HG03342 (cell line): ENCODE results near the gene RPUSD4.

Experiments
- ATAC-seq: cut with Tn5 transposase; IDR thresholded peaks from one replicate; pipeline ENCODE4 v1.9.1; 2021; ENCODE audit warnings: mild to moderate bottlenecking, moderate library complexity; ENCODE audit not compliant: unreplicated experiment

The RPUSD4 gene

DNA sequence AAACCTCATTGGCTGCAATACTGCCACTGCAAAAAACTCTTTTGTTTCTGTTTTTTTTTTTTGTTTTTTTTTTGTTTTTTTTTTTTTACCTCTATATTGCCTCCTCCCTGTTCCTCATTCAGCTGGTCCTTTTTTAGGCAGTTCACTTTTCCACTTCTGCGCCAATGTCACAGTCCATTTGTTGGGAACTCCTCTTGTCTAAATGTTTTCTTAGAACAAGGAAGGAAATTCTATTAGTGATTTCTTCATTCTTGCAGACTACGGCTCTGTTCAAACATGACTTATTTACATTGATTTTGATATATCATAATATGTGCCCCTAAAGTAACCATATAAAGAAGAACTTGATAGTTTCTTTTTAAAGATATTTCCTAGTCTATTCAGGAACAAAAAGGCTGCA lies 3.0 kb upstream of the RPUSD4 start:
- no peak for ATAC-seq

DNA sequence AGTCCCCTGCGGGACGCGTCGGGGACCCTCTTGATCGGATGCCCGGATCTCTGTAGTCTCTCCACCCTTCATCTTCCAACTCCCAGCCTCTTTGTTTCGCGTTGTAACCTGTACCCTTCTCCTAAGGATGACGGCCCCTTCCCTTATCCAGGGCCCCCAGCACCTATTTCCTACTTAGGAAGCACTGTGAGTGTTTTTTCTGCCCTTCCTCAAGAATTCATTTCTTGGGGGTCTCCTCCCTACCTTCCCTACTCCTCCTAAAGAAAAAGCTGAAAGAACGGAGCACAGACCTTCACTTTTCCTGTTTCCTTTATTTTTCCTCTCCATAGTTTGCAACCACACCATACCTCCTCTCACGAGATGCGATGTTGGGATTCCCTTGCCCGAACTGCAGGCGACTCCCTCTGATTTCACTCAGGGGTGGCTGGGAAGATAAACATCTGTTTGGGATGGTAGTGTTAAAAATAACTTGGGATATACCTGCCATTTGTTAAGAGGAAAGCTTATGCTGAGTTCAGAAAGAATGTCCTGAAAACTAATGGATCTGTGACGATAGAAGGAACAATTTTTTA lies 725 bp upstream of the RPUSD4 start:
- ATAC-seq, result no peak

DNA sequence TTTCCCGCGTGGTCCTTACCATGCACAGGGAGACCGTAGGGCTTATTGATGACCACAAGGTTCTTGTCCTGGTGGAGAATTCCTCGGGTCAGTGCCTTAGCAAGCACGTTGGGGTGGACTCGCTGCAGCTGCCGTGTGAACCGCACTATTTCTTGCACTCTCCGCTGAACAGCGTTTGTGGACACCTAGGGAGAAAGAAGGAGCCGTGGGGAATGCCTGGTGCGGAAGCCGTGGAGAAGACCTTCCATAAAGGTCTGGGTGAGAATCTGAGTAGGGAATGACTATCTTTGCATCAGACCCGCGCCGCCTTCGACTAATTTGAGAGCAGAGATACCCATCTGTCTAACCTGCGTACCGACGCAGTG lies 597 bp downstream of the RPUSD4 start:
- no peak for ATAC-seq

GRCh38 chr11:126207896-126208295 lies 3.6 kb downstream of the RPUSD4 start:
- ATAC-seq, result no peak

- no peak for ATAC-seq
These were observed 6.1 kb downstream of the RPUSD4 start for GRCh38 chr11:126205359-126205758.

GRCh38 chr11:126202646-126203359 lies 8.6 kb downstream of the RPUSD4 start:
- no peak for ATAC-seq

- ATAC-seq, result no peak
These were observed 12.8 kb downstream of the RPUSD4 start for GRCh38 chr11:126198648-126199047.

DNA sequence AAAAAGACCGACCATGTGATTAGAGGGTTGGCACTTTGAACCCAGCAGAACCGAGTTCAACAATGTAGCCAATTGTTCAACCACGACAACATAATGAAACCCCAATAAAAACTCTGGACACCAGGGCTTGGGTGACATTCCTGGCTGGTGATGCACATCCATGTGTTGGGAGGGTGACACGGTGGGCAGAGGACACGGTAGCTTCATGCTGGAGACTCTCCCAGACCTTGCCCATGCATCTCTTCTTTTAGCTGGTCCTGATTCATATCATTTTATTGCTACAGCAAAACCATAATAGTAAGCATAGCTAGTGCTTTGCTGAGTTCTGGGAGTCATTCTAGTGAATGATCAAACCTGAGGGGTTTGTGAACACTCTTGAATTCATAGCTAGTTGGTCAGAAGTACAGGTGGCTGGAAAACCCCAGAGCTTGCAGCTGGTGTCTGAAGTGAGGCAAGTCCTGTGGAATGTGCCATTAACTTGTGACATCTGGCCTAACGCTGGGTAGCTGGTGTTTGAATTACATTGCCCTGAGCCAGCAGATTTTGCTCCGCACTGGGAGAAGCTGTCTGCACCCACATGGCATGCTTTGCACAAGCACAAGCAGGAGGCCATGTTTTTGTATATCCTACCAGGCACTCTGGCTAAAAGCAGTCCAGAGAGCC lies 14.0 kb downstream of the RPUSD4 start:
- ATAC-seq, result no peak

DNA sequence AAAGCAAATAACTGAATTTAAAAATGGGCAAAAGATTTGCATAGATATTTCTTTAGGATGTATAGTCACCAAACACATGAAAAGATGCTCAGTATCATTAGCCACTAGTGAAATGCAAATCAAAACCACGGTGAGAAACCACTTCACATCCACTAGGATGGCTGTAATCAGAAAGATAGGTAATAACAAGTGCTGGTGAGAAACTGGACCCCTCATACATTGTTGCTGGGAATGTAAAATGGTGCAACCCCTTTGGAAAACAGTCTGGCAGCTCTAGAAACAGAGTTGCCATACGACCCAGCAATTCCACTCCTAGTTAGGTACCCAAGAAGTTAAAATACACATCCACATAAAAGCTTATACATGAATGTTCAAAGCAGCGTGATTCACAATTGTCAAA lies 16.3 kb downstream of the RPUSD4 start:
- ATAC-seq, result no peak

- no peak for ATAC-seq
These were observed 17.3 kb downstream of the RPUSD4 start for GRCh38 chr11:126194121-126194543.

- no peak for ATAC-seq
These were observed 18.4 kb downstream of the RPUSD4 start for GRCh38 chr11:126193038-126193478.

- no peak for ATAC-seq
These were observed 19.1 kb downstream of the RPUSD4 start for GRCh38 chr11:126192361-126192760.

GRCh38 chr11:126191379-126192073 lies 19.9 kb downstream of the RPUSD4 start:
- ATAC-seq, result no peak

DNA sequence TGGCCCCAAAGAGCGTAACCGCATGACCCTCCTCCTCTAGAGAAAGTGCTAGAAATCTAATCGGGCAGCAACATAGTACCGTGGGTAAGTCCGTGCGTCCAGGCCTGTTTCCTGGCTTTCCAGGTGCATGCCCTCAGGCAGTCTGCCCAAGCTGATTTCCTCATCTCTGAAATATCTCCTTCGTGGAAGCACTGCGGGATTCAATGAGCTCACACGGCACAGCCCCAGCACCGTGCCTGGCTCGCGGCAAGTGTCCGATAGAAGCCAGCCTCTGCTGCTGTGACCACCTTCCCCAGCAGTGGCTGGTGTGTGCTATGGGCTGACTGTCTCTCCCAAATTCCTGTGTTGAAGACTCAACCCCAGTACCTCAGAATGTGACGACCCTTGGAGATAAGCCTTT lies 20.7 kb downstream of the RPUSD4 start:
- ATAC-seq, result no peak

- peak; percentile 51 for ATAC-seq
These were observed 22.1 kb downstream of the RPUSD4 start for GRCh38 chr11:126189109-126189929.

DNA sequence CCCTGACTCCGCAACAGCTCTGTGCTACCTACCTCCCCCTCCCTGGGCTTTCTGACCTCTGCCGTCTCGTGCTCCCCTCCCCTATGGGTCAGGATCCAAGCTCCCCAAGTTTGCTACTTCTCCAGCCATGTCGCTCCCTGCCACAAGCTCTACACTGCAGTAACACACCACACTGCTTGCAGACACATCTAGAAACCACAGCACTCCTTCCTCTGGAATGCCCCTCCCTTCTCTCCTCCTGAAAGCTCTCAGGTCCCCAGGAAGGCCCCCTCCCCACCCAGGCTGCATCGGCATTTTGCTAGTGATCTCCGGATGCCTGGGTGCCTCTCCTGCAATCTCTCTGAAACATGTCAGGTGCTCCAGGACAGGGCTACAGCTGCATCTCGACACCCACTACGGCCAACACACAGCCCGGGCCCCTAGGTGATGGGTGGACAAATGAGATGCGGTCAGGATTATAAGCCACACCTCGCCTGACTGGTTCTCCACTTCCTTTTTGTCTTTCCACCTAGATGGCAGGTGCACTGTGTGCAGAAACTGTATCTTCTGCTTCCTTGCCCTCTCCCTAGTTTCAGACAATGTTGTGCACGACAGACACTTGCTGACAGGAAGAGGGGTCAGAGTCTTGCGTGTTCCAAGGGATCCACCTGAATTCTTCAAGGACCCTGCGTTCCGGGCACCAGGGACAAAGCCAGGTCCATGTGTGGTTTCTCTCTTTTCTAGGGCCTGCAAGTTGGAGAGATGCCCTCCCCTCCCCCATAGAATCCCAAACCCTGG lies 22.9 kb downstream of the RPUSD4 start:
- peak; percentile 82 for ATAC-seq

GRCh38 chr11:126186708-126187529 lies 24.5 kb downstream of the RPUSD4 start:
- ATAC-seq, result no peak

DNA sequence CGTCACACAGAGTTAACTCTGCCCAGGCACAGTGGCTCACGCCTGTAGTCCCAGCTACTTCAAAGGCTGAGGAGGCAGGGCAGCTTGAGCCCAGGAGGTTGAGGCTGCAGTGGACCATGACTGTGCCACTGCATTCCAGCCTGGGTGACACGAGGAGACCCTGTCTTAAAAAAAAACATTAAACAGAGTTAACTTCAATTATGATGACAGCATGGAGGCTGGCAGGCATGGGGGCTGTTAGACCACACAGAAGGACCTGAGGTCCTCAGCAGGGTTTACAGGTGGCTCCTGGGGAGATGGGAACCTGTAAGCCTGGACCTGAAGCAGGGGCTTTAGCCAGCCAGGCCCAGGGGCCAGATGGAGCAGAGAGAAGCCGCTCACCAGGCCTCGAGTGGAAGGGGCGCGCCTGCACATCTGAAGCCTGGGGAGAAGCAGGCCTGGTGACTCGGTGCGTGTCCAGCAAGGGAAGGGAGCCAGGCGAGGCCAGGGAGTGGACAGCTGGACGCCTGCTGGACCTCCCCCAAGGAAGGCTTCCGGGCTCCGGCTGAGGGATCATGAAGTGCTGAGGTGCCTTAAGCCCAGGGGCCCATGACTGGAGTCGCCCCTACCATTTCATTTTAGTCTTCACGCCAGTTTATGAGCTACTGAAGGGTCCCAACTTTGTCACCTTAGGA lies 25.3 kb downstream of the RPUSD4 start:
- no peak for ATAC-seq
